ENCODE results near the gene RASSF3.

- TF ChIP-seq CTCF (IDR thresholded peaks at IDR 0.05), result no peak
- TF ChIP-seq POLR2A (IDR thresholded peaks at IDR 0.05), result no peak
Observed at GRCh38 chr12:64730588-64730969, 120.3 kb downstream of the RASSF3 start.

All from adrenal gland (tissue), 5 donors.